Activated naive CD4-positive, alpha-beta T cell treated with anti-CD3 and anti-CD28 coated beads for 36 hours (primary cell): ENCODE data around the gene EPB41. TPM values are rescaled to one million over a fixed set of nuclear protein-coding genes. Genes with fewer than 3 reads are reported as not detected.

ENCODE experiments used
- CTCF ChIA-PET: fragments of 350-600 bp; sonication (Branson Sonifier 250); formaldehyde crosslinking; loops from one replicate; lab custom pipeline; 2021; ENCODE audit warnings: antibody characterized with exemption; lab: Charles Lee
- DNase-seq: peaks from one replicate; pipeline ENCODE4 v3.0.0-alpha.2; 2020
- H3K27ac Mint-ChIP-seq: one replicate; pipeline ENCODE4 v1.8.0; 2021; ENCODE audit warnings: mild to moderate bottlenecking, mixed read lengths
- H3K27me3 Mint-ChIP-seq: one replicate; pipeline ENCODE4 v1.8.0; 2021; ENCODE audit warnings: low read depth, mixed read lengths
- H3K36me3 Mint-ChIP-seq: one replicate; pipeline ENCODE4 v1.8.0; 2021; ENCODE audit warnings: low read depth, mixed read lengths
- H3K4me1 Mint-ChIP-seq: one replicate; pipeline ENCODE4 v1.8.0; 2021; ENCODE audit warnings: low read depth, mixed read lengths
- H3K4me3 Mint-ChIP-seq: one replicate; pipeline ENCODE4 v1.8.0; 2021; ENCODE audit warnings: mild to moderate bottlenecking, moderate library complexity, mixed read lengths
- H3K9me3 Mint-ChIP-seq: one replicate; pipeline ENCODE4 v1.8.0; 2021; ENCODE audit warnings: mixed read lengths
- intact Hi-C: fragments of 100-400 bp; cut with micrococcal nuclease; formaldehyde crosslinking; loops from one replicate; pipeline ENCODE4 v1.15.1; 2023
- total RNA-seq, 2 experiments: library from RNA; stranded (reverse); gene quantifications; one replicate each; pipeline ENCODE4 v1.2.3, GENCODE V29; 2021

EPB41 gene
- total RNA-seq, 2 experiments from 2014 or later, result 97.4 to 100 TPM

DNA sequence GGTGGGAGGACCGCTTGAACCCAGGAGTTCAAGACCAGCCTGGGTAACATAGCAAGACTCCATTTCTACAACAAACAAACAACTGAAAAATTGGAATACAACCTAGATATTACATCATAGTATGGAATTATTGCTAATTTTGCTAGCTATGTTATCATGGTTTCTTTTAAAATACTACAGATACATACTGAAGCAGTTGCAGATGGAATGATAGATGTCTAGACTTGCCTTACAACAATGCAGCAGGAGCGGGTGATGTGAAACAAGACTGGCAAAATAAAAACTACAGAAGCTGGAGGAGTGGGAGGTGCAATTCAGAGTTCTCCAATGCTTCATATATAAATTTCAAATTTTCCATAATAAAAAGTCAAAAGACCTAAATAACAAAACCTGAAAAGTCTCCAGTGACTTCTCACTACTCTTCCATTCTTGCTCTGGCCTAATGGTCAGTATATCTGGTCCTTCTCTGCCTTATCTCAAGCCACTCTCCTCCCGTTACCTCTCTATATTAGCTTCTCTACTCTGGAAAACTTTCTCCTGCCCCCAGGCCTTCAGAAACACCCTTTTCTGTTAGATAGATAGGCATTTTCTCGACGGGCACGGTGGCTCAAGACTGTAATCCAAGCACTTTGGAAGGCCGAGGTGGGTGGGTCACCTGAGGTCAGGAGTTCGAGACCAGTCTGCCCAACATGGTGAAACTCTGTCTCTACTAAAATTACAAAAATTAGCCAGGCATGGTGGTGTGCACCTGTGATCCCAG is 237.9 kb downstream of the EPB41 start:
- intact Hi-C loops, result no loop called here
- no peaks in the 10 kb centered on the region for H3K4me1 Mint-ChIP-seq
- H3K36me3 Mint-ChIP-seq, result peaks cover 75% of the 10 kb centered on the region
- no peaks in the 10 kb centered on the region for H3K9me3 Mint-ChIP-seq
- DNase-seq, result no peak
- no peaks in the 10 kb centered on the region for H3K27me3 Mint-ChIP-seq
- H3K27ac Mint-ChIP-seq, result no peak overlapping the region
- H3K4me3 Mint-ChIP-seq, result no peak overlapping the region
- CTCF ChIA-PET, result no interaction called here

GRCh38 chr1:29156543-29157268 is 242.3 kb downstream of the EPB41 start:
- Mint-ChIP-seq H3K4me3 (no peak overlapping the region), H3K36me3 (peaks cover 56% of the 10 kb centered on the region), H3K27me3 (no peaks in the 10 kb centered on the region), H3K4me1 (no peaks in the 10 kb centered on the region), H3K27ac (no peak overlapping the region), H3K9me3 (no peaks in the 10 kb centered on the region)
- intact Hi-C loops, result no loop called here
- DNase-seq, result no peak
- CTCF ChIA-PET, result interaction anchor here (1.8 kb wide), 1 partner anchor 35 kb away, joined by 4 read pairs; no protein-coding TSS in a partner anchor

- Mint-ChIP-seq H3K4me3 (no peak overlapping the region), H3K36me3 (peaks cover 51% of the 10 kb centered on the region), H3K27me3 (no peaks in the 10 kb centered on the region), H3K27ac (no peak overlapping the region), H3K9me3 (no peaks in the 10 kb centered on the region), H3K4me1 (no peaks in the 10 kb centered on the region)
- CTCF ChIA-PET, result interaction anchor here (1.8 kb wide), 1 partner anchor 35 kb away, joined by 4 read pairs; no protein-coding TSS in a partner anchor
- intact Hi-C loops, result no loop called here
- no peak for DNase-seq
These were observed 242.9 kb downstream of the EPB41 start for GRCh38 chr1:29157269-29157601.

DNA sequence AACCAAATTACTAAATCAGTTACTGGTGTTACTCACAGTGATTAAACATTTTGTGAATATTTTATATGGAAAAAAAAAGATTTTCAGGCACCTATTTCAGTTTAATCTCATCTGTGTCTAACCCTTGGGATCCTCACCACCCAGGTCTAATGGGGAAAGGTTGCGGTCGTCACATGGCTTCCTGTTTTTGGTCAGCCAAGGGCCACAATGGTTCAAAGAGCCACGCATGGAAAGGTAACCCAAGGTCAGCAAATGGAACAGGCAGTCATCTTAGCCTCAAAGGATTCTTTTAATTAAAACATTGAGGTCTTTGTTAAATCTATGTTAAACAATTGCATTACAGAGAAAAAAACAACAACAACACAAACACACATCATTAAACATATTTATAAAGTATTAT is 245.4 kb downstream of the EPB41 start:
- Mint-ChIP-seq H3K9me3 (no peaks in the 10 kb centered on the region), H3K36me3 (peaks cover 46% of the 10 kb centered on the region), H3K4me1 (peaks cover 17% of the 10 kb centered on the region), H3K4me3 (no peak overlapping the region), H3K27me3 (no peaks in the 10 kb centered on the region), H3K27ac (no peak overlapping the region)
- DNase-seq, result no peak
- intact Hi-C loops, result no loop called here
- CTCF ChIA-PET, result interaction anchor here (0.6 to 0.7 kb wide), 2 partner anchors 523 to 689 kb away, joined by 3 to 4 read pairs; no protein-coding TSS in a partner anchor

DNA sequence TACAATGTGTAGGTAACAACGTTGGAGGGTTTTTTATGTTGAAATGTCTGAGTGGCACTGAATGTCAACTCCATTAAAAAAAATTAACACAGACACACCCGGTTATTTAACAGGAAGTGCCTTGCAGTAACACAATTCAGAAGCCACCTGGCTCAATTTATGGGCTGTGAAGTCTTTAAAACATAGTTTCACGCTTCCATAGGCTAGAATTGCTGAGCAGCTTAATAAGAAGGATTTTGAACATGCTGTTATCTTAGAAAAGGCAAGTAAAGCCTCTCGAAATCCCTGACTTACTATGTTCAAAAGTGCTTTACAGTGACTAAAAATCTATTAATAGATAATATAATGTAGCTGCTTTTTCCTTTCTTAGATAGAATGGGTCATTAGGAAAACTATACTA is 247.7 kb downstream of the EPB41 start:
- no peak overlapping the region for H3K27ac Mint-ChIP-seq
- no peaks in the 10 kb centered on the region for H3K27me3 Mint-ChIP-seq
- CTCF ChIA-PET, result interaction anchor here (0.6 kb wide), 1 partner anchor 8 kb away, joined by 3 read pairs; no protein-coding TSS in a partner anchor
- H3K36me3 Mint-ChIP-seq, result peaks cover 55% of the 10 kb centered on the region
- H3K4me3 Mint-ChIP-seq, result no peak overlapping the region
- intact Hi-C loops, result no loop called here
- peaks cover 32% of the 10 kb centered on the region for H3K4me1 Mint-ChIP-seq
- no peak for DNase-seq
- H3K9me3 Mint-ChIP-seq, result no peaks in the 10 kb centered on the region

DNA sequence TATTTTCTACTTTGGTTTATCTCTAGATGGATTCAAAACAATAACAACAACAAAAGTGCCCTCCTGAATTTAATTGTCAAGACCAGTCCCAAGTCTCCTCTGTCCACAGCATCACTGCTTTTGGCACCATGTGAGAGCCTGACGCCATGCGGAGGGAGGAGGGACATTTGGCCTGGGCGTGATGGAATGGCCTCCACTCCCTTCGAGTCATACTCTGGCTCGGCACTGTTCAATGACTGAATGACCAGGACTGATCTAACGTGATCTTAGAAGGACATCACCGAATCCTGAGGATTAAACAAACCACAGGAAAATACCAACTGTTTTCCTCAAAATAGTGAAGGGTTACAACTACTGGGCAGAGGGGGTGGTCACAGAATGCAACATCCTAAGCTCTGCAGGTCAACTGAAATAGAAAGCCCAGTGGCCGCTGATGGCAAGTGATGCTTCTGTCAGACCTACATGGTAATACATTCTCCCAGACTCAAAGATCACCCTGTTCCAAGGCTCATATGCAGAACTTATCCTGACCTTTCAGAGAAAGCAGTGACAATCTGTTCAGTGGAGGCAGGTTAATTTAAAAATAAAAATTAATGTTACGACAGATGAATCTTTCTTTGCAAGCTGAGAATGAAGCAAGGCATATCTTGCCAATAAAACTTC is 248.2 kb downstream of the EPB41 start:
- Mint-ChIP-seq H3K36me3 (peaks cover 54% of the 10 kb centered on the region), H3K4me3 (no peak overlapping the region), H3K4me1 (peaks cover 33% of the 10 kb centered on the region), H3K27me3 (no peaks in the 10 kb centered on the region), H3K27ac (no peak overlapping the region), H3K9me3 (no peaks in the 10 kb centered on the region)
- intact Hi-C loops, result no loop called here
- no peak for DNase-seq
- CTCF ChIA-PET, result interaction anchor here (0.6 kb wide), 1 partner anchor 9 kb away, joined by 3 read pairs; no protein-coding TSS in a partner anchor

GRCh38 chr1:29164588-29164987 is 250.2 kb downstream of the EPB41 start:
- intact Hi-C loops, result no loop called here
- no peak overlapping the region for H3K27ac Mint-ChIP-seq
- no peak overlapping the region for H3K4me3 Mint-ChIP-seq
- peaks cover 49% of the 10 kb centered on the region for H3K36me3 Mint-ChIP-seq
- no peaks in the 10 kb centered on the region for H3K9me3 Mint-ChIP-seq
- CTCF ChIA-PET, result interaction anchor here (1.2 kb wide), 1 partner anchor 9 kb away, joined by 5 read pairs; no protein-coding TSS in a partner anchor
- H3K4me1 Mint-ChIP-seq, result peaks cover 46% of the 10 kb centered on the region
- no peaks in the 10 kb centered on the region for H3K27me3 Mint-ChIP-seq
- DNase-seq, result no peak

GRCh38 chr1:29166291-29166878 is 252.0 kb downstream of the EPB41 start:
- DNase-seq, result no peak
- intact Hi-C loops, result no loop called here

GRCh38 chr1:29167904-29168303 is 253.5 kb downstream of the EPB41 start:
- peaks cover 52% of the 10 kb centered on the region for H3K36me3 Mint-ChIP-seq
- H3K9me3 Mint-ChIP-seq, result no peaks in the 10 kb centered on the region
- no peak overlapping the region for H3K27ac Mint-ChIP-seq
- H3K27me3 Mint-ChIP-seq, result no peaks in the 10 kb centered on the region
- DNase-seq, result no peak
- intact Hi-C loops, result no loop called here
- peaks cover 71% of the 10 kb centered on the region for H3K4me1 Mint-ChIP-seq
- CTCF ChIA-PET, result interaction anchor here (0.6 to 1.6 kb wide), 2 partner anchors 8 to 14 kb away, joined by 3 to 4 read pairs; partner anchors contain the start of gene SRSF4
- no peak overlapping the region for H3K4me3 Mint-ChIP-seq

More at GRCh38 chr1:29166291-29166878, 252.0 kb downstream of the EPB41 start:
- CTCF ChIA-PET, result interaction anchor here (1.2 to 1.6 kb wide), 3 partner anchors 16 to 289 kb away, joined by 3 read pairs; partner anchors contain the start of gene SRSF4
- no peak overlapping the region for H3K4me3 Mint-ChIP-seq
- no peaks in the 10 kb centered on the region for H3K27me3 Mint-ChIP-seq
- peaks cover 63% of the 10 kb centered on the region for H3K4me1 Mint-ChIP-seq
- peaks cover 47% of the 10 kb centered on the region for H3K36me3 Mint-ChIP-seq
- H3K9me3 Mint-ChIP-seq, result no peaks in the 10 kb centered on the region
- H3K27ac Mint-ChIP-seq, result no peak overlapping the region

Other genes with a start within 250 kb of the EPB41 start
- gene GMEB1, start 245.8 kb upstream of the EPB41 start, total RNA-seq, result 10 to 100 TPM; 15.8 to 16.3 TPM
- gene YTHDF2, start 177.6 kb upstream of the EPB41 start, total RNA-seq, result 10 to 100 TPM; 64.9 to 66.1 TPM
- gene OPRD1, start 102.4 kb upstream of the EPB41 start, total RNA-seq, result not detected
- 1 to 10 TPM; 2.6 to 2.7 TPM for gene TMEM200B, start 209.3 kb downstream of the EPB41 start, total RNA-seq